Pancreas (tissue), 10 donors: ENCODE measurements around the gene GCN1. TPM values are rescaled to one million over a fixed set of nuclear protein-coding genes. Genes with fewer than 3 reads are reported as not detected.

Source experiments
- ATAC-seq, 4 donors: fragments of 200-7000 bp; cut with Tn5 transposase; one replicate each; pipeline versions ENCODE4 v1.8.0 to v1.9.1; 2020; ENCODE audit warnings: mild to moderate bottlenecking in 4 of 4, moderate library complexity in 4 of 4
- DNase-seq, 6 donors: peaks; one replicate each; pipeline ENCODE4 v3.0.0-alpha.2; 2020
- FAIRE-seq: peaks from 2 replicates; lab custom pipeline; 2012; peaks lifted over from hg19 to GRCh38; lab: Jason Lieb, UNC
- H3K27ac ChIP-seq, 4 donors: fragments of 200-600 bp; sonication (generic); 1 replicate in 3 of 4; 2 replicates in 1 of 4; pipeline versions ENCODE4 v1.5.0 to v1.8.0; 2020
- H3K27me3 ChIP-seq, 4 donors: fragments of 200-600 bp; one replicate each; pipeline ENCODE4 v1.8.0; 2021
- H3K36me3 ChIP-seq, 3 donors: fragments of 200-600 bp; sonication (generic) in 1 of 3; one replicate each; pipeline versions ENCODE4 v1.5.0 to v1.8.0; 2020 to 2021
- H3K4me1 ChIP-seq, 3 donors: fragments of 200-600 bp; one replicate each; pipeline ENCODE4 v1.8.0; 2021
- H3K4me3 ChIP-seq, 4 donors: fragments of 200-600 bp; sonication (generic) in 2 of 4; one replicate each; pipeline versions ENCODE4 v1.5.0 to v1.8.0; 2020 to 2021
- H3K9me3 ChIP-seq, 4 donors: fragments of 200-600 bp; one replicate each; pipeline ENCODE4 v1.8.0; 2021
- CTCF ChIP-seq, 4 donors: fragments of 200-600 bp; sonication (generic) in 3 of 4; IDR thresholded peaks; one replicate each; pipeline versions ENCODE4 v1.5.0 to v1.8.0; 2021; ENCODE audit warnings: antibody characterized with exemption in 4 of 4
- WGBS, 2 donors: extraction: QIAGEN DNeasy Blood & Tissue Kit; methylation state at CpG; one replicate each; pipeline ENCODE4 v1.1.7; 2013; 5-methylcytosine and 5-hydroxymethylcytosine counted together
- intact Hi-C, 3 donors: fragments of 100-400 bp; cut with DNase I; formaldehyde crosslinking; loops; one replicate each; pipeline versions ENCODE4 v1.11.1 to v1.14.2; 2022
- polyA plus RNA-seq, 2 donors: library from polyadenylated mRNA; stranded (reverse); fragments of 200-250 nt; gene quantifications; one replicate each; pipeline ENCODE4 v1.2.3, GENCODE V29; 2013
- total RNA-seq, 6 donors: library from RNA; stranded (reverse); fragmentation: NEBNext Ultra II Directional in 4 of 6; extraction: Animal tissue kit (Norgen Biotek cat#: 25700) in 4 of 6; gene quantifications; one replicate each; pipeline versions ENCODE4 v1.2.1 to v1.2.4, GENCODE V29; 2021 to 2023
- donor health status: healthy with polysubstance abuse.
- donor health status: DM: no; HTN: no; CAD: no; lungs with moderate emphysema.
- donor health status: DM: no; HTN: no; CAD: no.
- donor health status: control.
- donor health status: control.
- donor health status: Bipolar disorder and iron deficiency.
- donor health status: DM: yes; HTN: yes; CAD: no.
- donor health status: DM: no; HTN: no; CAD: no.
- donor health status: DM: no; HTN: no; CAD: no.
- donor health status: DM: yes; HTN: yes; CAD: no.

The GCN1 gene
- total and polyA plus RNA-seq, 8 donors = 18.9 to 54.1 (median 37.7) TPM

GRCh38 chr12:120098756-120099470 lies 95.6 kb downstream of the GCN1 start:
- FAIRE-seq (no peak), ATAC-seq (no peak), DNase-seq (no peak)
- Histone ChIP-seq H3K9me3 (no peaks in the 10 kb centered on the region), H3K36me3 (peaks cover 0 to 34% (median 4%) of the 10 kb centered on the region in 3 donors), H3K27ac (no peak overlapping the region), H3K27me3 (no peaks in the 10 kb centered on the region), H3K4me3 (no peak overlapping the region), H3K4me1 (peaks cover 0 to 8% (median 8%) of the 10 kb centered on the region in 3 donors)
- TF ChIP-seq CTCF (IDR thresholded peaks at IDR 0.05) = no peak
- intact Hi-C loops = no loop called here
- WGBS, 2 donors = 95 to 96% methylated on average over 36 of the region's 36 CpGs

DNA sequence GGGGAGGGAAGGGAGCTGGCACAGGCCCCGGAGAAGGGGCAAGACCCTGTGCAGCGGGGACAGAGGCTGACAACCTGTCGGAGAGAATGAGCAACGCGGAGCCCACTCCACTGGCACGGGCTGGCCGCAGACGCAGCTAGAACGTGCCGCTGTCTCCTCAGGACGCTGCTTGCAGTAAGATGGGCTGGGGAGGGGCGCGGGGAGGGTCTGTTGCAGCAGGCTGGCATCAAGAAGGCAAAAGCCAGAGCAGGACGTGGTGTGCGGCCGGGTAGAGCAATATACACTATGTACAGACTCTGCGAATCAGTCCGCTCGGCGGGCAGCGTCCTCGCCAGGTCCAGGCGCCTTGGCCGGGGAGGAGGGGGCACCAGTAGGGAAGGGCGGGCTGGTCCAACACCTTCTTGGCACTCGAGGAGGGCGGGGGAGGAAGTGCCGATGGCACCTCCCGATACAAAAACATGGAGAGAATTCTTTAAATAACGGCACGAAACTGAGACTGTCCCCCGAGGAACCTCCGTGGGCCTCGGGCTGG lies 97.8 kb downstream of the GCN1 start:
- H3K4me3 ChIP-seq = no peak overlapping the region
- peaks cover 0 to 8% (median 8%) of the 10 kb centered on the region in 3 donors for H3K4me1 ChIP-seq
- DNase-seq (peak in 1 of 6 donors; percentile 76), ATAC-seq (no peak), FAIRE-seq (no peak)
- no peak overlapping the region for H3K27ac ChIP-seq
- TF ChIP-seq CTCF (IDR thresholded peaks at IDR 0.05) = no peak
- 91 to 94% methylated on average over 34 of the region's 34 CpGs for WGBS, 2 donors
- no peaks in the 10 kb centered on the region for H3K27me3 ChIP-seq
- no peaks in the 10 kb centered on the region for H3K9me3 ChIP-seq
- intact Hi-C loops = no loop called here
- H3K36me3 ChIP-seq = peaks cover 0 to 22% (median 4%) of the 10 kb centered on the region in 3 donors

DNA sequence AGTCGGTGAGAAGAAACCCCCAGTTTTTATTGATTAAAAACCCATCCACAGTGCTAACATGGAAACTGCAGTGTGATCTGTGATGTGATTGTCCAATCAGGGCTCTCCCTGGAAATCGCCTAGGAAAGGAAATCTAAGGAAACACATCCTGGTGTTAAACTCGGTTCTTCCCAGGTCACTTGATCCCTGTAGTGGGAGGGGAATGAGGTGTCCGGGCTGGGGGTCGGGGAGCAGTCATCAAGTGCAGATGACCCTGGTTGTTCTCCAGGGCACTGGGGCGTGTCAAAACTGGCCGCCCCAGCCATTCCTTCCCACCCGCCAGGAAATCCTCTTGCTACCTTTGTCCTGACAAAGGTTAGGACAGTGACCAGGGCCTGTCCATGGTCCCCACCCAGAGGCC lies 98.8 kb downstream of the GCN1 start:
- peaks cover 0 to 22% (median 4%) of the 10 kb centered on the region in 3 donors for H3K36me3 ChIP-seq
- 85 to 89% methylated on average over 8 of the region's 8 CpGs for WGBS, 2 donors

DNA sequence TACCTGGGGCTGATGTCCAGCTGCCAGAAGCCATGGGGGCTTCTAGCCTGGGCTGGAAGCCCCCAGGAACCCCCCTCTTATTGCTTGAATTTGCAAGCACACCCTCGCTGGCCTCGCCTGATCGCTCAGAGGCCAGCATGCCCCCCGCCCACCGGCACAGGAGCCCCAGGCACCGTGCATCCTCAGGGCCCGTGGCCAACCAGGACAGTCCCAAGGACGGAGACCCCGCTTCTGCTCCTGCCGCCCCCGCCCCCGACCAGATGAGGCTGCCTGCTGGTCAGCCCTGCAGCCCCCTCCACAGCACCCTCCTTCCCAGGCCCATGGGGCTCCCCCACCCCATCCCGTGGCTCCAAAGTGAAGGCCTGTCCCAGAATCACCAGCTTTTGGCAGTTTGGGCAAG lies 99.2 kb downstream of the GCN1 start:
- peak in 1 of 6 donors; percentile 70 for DNase-seq
- no peaks in the 10 kb centered on the region for H3K4me1 ChIP-seq
- H3K27ac ChIP-seq = no peak overlapping the region
- H3K27me3 ChIP-seq = no peaks in the 10 kb centered on the region
- no peak for FAIRE-seq
- intact Hi-C loops = no loop called here
- H3K4me3 ChIP-seq = no peak overlapping the region
- no peak for ATAC-seq
- H3K9me3 ChIP-seq = no peaks in the 10 kb centered on the region
- peaks cover 0 to 22% (median 4%) of the 10 kb centered on the region in 3 donors for H3K36me3 ChIP-seq
- no peak for TF ChIP-seq CTCF (IDR thresholded peaks at IDR 0.05)
- 92 to 97% methylated on average over 13 of the region's 13 CpGs for WGBS, 2 donors

More for the DNA sequence above, 98.8 kb downstream of the GCN1 start:
- no peak for TF ChIP-seq CTCF (IDR thresholded peaks at IDR 0.05)
- H3K27ac ChIP-seq = no peak overlapping the region
- intact Hi-C loops = no loop called here
- H3K4me1 ChIP-seq = peaks cover 0 to 1% (median 0%) of the 10 kb centered on the region in 3 donors
- H3K9me3 ChIP-seq = no peaks in the 10 kb centered on the region
- DNase-seq (peak in 1 of 6 donors; percentile 40), ATAC-seq (no peak), FAIRE-seq (no peak)
- H3K27me3 ChIP-seq = no peaks in the 10 kb centered on the region
- H3K4me3 ChIP-seq = no peak overlapping the region

GRCh38 chr12:120094485-120094884 lies 100.0 kb downstream of the GCN1 start:
- H3K36me3 ChIP-seq = peaks cover 0 to 22% (median 4%) of the 10 kb centered on the region in 3 donors
- no peak overlapping the region for H3K27ac ChIP-seq
- no peak for TF ChIP-seq CTCF (IDR thresholded peaks at IDR 0.05)
- H3K4me1 ChIP-seq = no peaks in the 10 kb centered on the region
- ATAC-seq = no peak
- H3K27me3 ChIP-seq = no peaks in the 10 kb centered on the region
- FAIRE-seq = no peak
- peak in 1 of 6 donors; percentile 41 for DNase-seq
- WGBS, 2 donors = 83 to 86% methylated on average over 9 of the region's 9 CpGs
- H3K9me3 ChIP-seq = no peaks in the 10 kb centered on the region
- intact Hi-C loops = no loop called here
- H3K4me3 ChIP-seq = no peak overlapping the region
